Measurements from ENCODE around the gene ALX4.

The ALX4 gene

DNA sequence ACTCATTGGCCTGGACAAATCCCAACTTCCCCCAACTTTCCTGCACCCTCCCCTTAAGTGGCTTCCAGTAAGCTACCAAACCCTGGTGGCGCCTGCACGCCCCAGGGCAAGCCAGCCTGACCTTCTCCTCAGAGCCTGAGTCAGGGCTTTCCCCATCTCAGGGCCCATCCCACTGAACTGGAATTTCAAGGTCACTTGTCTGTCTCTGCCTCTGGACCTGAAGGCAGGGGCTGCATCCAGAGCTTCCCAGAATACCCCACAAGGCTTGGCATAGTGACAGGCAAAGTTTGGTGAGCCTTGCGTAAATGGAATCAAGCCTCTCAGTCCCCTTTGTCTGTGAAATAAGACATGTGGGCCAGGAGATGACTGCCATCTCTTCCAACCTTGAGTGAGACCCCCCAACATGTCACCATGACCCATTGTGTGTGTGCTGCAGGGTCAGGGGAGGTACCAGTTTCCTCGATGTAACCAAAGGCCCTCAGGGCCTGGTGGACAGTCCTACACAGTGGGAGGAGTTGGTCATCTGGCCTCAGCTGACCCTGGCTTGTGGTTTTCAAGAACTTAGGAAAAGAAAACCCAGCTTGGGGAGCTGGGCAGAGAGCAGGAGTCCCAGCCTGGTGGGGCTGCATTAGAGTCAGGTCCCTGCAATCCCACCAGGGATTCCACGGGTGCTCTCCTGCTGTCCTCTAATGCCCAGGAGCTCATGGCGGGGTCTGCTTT is 8.9 kb downstream of the ALX4 start:
- no peak for DNase-seq (ENCODE audit: low read depth in 2 of 2)

DNA sequence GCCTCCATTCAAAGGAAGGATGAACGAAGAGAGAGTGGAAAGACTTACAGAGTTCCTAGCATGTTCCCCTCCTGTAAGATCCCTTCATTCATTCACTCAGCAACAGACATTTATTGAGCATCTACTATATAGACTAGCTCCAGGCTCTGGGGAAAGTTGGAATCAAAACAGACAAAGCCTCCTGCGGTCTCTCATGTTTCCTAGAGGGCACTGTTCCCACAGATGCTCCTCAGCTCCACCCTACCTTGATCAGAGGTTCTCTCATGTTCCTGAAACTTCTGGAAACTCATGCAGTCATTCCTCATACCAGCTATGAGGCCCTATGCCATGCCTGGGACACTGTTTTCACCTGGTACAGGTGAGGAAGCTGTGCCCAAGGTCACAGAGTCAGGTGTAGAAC is 11.1 kb downstream of the ALX4 start:
- no peak for DNase-seq (ENCODE audit: low read depth in 2 of 2)

DNA sequence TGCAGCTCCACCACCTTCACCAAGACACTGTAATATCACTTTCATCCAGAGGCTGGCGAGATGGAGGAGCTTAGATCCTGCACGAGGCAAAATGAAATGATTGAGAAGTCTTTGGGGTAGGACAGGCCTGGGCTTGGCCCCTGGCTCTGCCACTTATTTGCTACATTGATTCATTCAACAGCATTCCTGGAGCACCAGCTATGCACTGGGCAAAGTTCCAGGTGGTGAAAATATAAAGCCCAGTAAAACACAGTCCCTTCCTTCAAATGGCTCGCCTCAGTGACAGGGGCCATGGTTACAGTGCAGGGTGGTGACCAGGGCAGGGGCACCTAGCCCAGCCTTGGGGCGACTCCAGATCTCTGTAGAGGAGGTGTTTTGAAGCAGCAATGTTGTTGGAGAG is 19.7 kb downstream of the ALX4 start:
- no peak for DNase-seq (ENCODE audit: low read depth in 2 of 2)

DNA sequence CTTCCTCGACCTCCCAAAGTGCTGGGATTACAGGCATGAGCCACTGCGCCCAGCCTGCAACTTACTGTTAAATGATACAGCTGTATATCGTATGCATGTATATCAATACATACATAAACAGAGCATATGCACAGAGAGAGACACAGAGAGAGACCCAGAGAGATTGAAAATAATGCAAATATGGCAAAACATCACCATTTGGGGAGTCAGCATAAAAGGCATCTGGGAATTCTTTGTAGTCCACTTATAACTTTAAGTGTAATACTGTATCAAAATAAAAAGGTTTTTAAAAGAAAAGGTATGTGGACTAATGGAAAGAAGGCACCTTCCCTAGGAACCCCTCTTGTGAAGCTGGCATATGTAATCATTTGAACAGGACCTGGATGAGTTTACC is 21.8 kb downstream of the ALX4 start:
- no peak for DNase-seq (ENCODE audit: low read depth in 2 of 2)

DNA sequence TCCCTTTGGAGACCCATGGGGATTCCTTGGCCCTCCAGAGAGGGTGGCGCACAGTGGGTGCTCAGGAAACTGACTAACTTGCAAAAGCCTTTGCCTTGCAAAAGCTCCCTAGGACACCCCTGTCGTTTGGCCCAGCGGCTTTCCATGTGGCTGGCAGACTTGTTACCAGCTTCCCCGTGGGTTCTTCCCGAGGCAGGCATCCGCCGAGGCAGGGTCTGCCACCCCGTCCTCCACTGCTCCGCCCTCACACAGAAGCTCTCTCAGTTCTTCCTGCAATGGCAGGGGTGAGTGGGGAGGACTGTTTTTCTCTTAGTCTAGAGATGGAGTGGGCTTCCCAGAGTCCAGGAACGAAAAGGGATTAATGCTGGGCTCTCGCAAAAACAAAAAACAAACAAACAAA is 23.0 kb downstream of the ALX4 start:
- no peak for DNase-seq (ENCODE audit: low read depth in 2 of 2)

DNA sequence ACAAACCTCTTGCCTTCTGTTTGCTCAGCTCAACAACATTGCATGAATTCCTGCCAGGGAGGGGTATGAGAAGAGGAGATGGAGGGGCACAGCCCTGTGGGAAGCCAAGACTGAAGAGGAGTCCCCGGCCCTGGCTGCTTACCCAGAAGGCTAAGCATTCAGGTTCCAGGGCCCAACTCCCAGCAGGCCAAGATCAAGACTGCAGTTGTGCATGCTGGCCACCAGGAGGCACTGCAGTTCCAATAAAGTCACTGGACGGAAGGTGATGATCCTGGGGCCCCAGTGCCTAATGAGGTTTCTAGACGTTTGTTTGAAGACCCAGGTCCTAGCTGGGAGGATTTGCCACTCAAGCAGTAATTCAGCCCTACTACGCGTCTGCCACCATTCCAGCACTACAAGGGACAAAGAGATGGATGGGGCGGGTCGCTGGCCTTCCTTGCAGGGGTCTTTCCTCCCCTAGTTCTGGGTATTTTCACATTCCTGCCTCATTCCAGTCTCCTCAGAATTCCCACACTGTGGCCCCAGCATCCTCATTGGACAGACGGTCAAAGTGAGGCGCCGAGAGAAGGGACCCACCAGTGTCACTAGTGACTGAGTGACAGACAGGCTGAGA is 23.6 kb downstream of the ALX4 start:
- peak; percentile 31 to 58 for DNase-seq (ENCODE audit: low read depth in 2 of 2)

DNA sequence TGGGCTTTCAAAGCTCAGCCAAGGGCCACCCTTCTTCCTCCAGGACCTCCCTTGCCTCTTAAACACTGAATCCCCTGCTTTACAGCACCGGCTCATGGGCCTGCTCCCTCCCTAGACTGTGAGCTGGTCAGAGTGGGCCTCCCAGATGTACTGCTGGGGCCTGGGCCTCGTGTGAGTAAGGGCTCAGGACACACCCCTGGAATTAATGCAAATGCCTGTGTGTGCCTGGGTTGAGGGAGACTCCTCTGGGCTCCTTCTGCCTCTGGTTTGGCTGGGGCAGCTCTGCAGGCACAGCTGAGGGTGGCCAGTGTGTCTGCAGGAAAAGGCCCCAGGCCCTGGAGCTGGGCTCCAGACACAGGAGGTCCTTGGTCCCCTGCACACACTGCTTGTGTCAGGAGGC is 24.2 kb downstream of the ALX4 start:
- no peak for DNase-seq (ENCODE audit: low read depth in 2 of 2)

DNA sequence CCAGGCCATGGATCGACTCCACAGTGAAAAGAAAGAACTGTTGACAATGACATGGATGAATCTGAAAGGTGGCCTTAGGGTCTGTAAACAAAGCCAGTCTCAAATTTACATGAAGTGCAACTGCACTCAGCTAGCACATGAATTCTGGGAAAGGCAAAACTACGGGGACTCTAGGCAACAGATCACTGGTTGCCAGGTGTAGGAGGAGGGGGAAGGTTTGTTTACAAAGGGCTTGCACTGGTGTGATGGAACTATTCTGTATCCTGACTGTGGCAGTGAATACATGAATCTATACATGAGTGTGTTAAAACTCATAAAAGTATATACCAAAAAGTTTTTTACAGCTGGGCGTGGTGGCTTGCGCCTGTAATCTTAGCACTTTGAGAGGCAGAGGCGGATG is 27.3 kb downstream of the ALX4 start:
- no peak for DNase-seq (ENCODE audit: low read depth in 2 of 2)

DNA sequence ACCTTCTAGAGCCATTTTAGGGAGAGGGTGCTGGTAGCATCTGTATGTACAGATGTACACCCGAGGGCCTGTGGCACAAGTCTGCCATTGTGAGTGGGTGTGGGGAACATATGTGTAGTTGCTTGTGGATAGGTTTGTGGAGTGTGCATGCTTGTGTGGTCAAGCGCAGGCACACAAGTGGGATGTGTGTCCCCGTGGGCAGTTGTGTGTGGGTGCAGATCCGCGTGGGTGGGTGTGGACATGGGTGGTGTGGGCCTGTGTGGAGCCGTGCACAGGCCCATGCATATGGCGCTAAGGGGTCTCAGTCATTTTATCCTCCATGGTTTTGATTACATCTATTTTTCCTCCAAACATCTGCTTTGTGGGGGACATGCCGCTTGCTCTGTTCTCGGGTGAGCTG is 28.8 kb downstream of the ALX4 start:
- DNase-seq (ENCODE audit: low read depth in 2 of 2) = no peak

DNA sequence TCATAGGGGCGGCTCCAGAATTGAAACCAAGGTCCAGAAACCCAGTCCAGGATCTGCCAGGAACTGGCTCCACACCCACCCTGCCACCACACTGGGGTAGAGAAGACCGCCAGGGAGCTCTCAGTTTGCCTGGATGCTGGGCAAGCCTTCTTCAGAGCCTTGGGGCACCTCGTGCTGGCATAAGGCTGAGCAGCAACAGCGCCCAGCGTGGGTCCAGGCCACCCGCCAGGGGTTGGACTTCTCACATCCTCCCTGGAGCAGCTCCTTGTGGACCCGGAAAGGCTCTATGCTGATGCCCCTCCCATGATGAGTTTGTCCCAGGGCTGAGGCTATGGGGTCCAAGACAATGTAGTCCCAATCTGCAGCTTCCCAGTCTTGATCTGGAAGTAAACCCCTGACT is 29.7 kb downstream of the ALX4 start:
- DNase-seq (ENCODE audit: low read depth in 2 of 2) = no peak

DNA sequence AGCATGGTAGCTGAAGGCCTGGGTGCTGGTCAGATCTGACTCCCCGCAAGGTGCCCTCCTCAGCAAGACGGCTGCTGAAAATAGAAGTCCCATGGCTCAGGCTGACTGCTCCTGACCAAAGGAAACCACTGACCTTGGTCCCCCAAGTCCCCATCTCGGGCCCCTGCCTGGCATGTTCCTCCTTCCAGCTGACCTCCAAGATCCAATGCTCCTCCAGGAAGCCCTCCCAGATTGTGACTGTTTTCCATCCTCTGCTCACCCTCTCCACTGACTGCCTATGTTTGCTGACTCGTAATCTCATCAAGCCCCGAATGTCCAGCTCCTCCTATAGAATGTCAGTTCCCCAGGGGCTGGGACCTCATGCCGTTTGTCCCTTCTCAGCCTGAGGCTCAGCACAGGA is 30.5 kb downstream of the ALX4 start:
- no peak for DNase-seq (ENCODE audit: low read depth in 2 of 2)

DNA sequence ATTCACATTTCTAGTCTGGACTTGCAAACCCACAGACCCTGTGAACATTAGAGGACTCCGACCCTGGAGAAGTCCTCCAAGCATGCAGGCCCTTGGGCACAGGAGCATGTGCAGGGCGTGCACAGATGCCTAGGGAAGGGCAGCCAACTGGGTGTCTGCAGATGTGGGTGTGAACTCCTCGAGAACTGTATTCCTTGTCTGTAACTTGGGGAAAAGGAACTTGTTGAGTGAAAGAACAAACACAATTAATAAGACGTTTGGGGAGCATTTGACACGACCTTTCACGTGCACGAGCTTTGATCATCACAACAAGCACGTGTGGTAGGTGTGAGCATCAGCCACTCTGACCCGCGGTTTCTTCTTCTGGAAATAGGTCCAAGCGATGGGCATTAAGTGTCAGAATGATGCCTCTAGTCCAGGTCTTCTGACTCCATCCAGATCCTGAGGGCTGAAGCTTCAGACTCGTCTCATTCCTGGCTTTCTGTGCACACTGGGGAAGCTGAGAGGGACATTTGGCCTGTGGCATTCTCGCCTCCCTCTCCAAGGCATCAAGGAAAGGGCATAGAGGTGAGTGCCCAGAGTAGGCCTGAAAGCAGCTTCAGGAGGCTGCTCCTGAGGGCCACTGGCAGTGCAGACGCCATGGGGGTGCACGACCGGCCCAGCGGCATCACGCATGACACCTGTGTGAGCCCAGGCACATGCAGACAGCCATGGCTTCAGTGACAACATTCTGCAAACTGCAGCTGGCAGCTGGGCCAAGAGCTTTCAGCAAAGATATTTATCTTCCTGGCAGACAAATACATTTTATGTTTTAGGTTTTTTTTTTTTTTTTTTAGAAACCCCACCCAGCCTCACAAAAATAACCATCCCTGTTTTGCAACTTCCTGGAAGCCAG is 32.5 kb downstream of the ALX4 start:
- DNase-seq (ENCODE audit: low read depth in 2 of 2) = no peak

DNA sequence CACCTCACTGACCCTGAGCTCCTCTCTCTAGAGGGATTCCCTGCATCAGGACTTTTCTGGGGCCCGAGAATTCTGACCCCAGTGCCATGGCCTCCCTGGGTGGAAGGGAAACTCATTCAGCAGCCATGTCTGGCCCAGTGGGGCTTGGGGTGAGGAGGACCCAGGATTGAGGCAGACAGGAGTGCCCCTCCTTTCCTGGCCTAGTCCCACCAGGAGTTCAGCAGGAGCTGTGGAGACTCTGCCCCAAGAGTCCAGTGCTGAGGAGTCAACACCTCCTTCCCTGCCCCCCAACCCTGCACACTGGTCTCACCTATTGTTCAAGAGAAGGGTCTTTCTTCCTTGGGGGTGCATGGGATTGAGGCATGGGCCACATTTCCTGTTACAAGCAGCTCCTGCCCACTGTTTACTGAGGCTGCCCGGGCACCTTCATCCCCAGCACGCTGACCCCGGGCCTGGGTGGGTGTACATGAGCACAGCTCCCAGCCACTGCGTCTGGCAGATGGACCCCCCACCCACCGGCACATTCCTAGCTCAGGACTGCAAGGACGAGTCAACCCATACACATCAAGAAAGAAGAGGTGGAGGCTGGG is 33.9 kb downstream of the ALX4 start:
- DNase-seq (ENCODE audit: low read depth in 2 of 2) = no peak

DNA sequence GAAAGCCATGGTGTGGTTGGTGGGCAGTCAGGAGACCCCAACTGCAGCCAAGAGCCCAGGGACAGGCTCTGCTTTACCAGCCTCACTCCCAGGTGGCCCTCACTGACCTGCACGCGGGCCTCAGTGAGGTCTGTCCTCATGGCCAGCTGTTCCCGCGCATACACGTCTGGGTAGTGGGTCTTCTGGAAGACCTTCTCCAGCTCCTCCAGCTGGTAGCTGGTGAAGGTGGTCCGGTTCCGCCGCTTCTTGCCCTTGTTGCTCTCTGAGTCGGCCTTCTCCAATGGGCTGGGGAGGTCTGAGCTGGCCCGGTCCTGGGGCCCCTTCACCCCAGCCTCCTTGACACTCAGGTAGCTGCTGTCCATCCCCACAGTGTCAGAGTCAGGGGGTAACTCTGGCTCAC is 34.7 kb downstream of the ALX4 start:
- DNase-seq (ENCODE audit: low read depth in 2 of 2) = no peak

DNA sequence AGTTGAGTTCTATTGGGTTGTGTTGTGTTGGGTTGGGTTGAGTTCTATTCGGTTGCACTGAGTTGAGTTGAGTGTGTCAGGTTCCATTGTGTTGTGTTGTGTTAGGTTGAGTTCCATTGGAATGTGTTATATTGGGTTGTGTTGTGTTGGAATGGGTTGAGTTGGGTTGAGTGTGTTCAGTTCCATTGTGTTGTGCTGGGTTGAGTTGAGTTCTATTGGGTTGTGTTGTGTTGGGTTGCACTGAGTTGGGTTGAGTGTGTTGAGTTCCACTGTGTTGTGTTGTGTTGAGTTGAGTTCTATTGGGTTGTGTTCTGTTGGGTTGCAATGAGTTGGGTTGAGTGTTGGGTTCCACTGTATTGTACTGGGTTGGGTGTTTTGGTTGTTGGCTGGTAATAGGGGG is 35.5 kb downstream of the ALX4 start:
- DNase-seq (ENCODE audit: low read depth in 2 of 2) = no peak

DNA sequence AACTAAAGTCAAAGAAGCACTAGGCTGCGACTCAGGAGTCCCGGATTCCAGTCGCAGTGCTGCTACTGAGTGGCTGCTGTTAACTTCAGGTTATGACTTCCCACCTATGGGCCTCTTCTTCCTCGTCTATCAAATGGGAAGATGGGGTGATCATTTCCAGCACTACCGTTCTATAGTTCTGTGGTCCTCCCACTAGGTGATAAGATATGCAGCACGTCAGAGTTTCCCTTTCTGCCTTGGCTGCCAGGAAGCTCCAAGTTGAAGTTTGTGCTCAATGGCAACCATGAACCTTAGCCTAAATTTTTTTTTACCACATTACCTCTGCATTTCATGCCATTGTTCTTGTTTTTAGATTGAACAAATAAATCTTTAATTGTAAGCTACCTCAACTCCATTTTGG is 38.7 kb downstream of the ALX4 start:
- no peak for DNase-seq (ENCODE audit: low read depth in 2 of 2)

DNA sequence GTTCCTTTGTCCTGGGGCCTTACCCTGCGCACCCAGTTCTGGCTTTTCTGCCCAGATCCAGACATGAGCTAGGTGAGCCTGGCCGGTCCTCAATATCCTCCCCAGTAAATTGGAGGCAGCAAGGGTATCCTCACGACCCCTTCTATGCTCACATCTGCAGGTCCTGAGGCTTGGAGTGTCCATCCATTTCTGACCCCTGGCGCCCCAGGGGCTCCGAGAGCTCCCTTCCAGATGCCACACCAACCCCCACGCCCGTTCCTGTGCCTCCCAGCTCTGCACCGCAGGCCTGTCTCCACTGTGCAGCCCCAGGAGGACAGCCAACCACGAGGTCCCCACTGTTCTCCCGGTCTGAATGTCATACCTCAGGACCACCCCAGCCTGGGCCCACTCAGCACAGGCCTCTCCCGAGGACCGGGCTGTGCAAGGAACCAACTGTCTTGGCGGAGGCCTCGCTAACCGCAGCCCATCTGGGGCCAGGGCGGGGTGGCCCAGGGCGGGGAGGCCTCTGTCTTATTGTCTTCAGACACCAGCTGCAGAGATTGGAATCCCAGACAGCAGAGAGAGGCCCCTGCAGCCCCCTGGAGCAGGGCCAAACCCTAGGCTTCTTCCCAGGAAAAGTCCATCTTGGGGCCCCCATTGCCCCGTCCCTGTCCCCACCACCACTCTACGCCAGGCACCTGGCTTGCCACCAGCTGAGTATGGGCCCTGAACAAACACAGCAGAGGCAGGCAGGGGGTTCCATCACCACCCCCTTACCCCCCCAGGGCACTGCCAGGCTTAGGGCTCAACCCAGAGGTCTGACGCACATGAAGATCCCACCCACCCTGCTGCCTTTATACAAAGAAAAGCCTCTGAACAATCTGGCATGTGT is 39.3 kb downstream of the ALX4 start:
- DNase-seq (ENCODE audit: low read depth in 2 of 2) = no peak

DNA sequence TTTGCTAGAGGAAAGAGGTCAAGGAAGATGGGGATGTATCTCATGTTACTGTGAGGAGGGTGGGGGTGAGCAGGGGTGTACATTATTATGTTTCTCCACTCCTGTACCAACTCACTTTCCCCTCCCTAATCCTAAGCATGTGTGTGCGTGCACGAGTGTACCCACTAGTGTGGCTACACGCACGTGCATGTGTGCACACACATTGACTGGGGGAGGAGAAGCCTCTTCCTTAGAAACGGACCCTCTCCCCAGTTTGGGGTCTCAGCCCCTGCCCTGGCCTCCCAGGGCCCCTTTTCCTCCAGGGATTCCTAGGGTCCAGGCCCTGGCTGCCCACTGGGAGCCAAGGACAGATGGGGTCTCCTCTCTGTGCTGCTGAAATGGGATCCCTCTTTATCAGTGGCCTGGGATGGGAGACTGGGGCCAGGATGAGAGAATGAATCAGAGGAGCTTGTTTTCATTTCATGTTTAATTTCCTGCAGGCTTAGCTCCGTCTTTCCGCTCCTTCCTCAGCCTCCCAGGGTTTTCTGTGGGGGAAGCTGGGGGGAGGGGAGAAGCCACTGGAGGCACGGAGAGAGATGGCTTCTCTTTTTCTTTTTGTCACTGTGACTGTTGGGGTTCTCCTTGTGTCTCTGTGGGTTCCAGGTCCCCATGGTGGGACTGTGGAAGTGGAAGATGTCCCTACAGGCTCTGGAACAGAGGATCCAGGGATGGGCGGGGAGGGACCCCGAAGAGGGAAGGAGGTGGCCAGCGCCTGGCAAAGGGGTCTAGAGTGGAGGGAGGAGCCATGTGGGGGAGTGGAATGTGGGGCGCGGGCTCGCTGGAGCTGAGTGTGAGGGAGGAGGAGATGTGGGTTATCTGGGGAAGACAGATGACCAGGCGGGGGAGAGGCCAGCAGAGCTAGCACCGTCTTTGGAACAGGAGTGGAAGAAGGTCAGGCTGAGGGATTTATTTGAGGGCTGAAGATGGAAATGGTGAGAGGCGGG is 40.3 kb downstream of the ALX4 start:
- no peak for DNase-seq (ENCODE audit: low read depth in 2 of 2)

DNA sequence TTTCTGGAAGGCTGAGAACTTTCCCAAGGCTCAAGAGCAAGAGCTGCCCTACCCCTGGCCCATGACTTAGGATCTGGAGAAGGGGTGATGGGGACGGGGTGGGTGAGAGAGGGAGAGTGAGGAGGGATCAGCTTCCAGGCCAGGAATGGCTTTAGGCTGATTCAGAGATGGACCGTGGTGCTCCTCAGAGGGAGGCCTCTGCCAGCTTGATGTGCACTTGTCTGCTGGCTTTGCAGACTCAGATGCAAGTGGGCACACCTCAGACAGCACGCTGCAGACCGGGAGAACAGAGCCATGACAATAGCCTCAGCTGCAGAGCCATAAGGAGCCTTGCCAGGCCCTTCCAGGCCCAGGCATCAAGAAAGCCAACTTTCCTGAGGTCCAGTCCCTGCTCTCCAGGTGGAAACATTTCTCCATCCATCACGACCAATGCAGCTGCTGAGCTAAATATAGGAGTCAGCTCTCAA is 41.3 kb downstream of the ALX4 start:
- DNase-seq (ENCODE audit: low read depth in 2 of 2) = no peak
